ENCODE measurements around the gene ANKRD55. TPM values are rescaled to one million over a fixed set of nuclear protein-coding genes. Genes with fewer than 3 reads are reported as not detected.
"Not testable (repeated sequence)": the region's sequence is repeated elsewhere in the genome, so short reads cannot be mapped to it uniquely, and the experiment has no call there.

ANKRD55 gene
- total RNA-seq, 1 donor, result not detected

DNA sequence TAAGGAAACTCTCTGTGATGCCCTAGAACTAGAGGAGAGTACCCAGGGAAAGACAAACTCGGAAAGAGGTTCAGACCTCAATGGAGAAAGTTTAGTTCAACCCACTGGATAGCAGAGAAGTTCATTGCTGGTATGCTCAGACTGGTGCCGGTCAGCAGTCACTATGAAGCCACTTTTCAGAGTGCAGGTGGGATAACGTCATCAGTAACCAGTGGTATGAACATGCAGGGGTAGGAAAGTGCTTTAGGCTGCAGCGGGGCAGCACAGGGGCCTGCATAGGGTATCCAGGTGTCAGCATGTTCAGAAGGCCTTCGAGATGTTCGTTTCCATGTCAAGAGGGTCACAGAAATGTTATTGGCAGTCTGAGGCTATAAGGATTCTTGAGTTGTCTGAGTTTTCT is 20.8 kb upstream of the ANKRD55 start:
- no peak overlapping the region for H3K4me3 ChIP-seq (ENCODE audit: low read depth, low read length)
- TF ChIP-seq, protein P1, sequence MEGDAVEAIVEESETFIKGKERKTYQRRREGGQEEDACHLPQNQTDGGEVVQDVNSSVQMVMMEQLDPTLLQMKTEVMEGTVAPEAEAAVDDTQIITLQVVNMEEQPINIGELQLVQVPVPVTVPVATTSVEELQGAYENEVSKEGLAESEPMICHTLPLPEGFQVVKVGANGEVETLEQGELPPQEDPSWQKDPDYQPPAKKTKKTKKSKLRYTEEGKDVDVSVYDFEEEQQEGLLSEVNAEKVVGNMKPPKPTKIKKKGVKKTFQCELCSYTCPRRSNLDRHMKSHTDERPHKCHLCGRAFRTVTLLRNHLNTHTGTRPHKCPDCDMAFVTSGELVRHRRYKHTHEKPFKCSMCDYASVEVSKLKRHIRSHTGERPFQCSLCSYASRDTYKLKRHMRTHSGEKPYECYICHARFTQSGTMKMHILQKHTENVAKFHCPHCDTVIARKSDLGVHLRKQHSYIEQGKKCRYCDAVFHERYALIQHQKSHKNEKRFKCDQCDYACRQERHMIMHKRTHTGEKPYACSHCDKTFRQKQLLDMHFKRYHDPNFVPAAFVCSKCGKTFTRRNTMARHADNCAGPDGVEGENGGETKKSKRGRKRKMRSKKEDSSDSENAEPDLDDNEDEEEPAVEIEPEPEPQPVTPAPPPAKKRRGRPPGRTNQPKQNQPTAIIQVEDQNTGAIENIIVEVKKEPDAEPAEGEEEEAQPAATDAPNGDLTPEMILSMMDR (IDR thresholded peaks at IDR 0.05; ENCODE audit: insufficient read depth, low read length), result no peak
- DNase-seq (ENCODE audit: low read depth), result no peak

DNA sequence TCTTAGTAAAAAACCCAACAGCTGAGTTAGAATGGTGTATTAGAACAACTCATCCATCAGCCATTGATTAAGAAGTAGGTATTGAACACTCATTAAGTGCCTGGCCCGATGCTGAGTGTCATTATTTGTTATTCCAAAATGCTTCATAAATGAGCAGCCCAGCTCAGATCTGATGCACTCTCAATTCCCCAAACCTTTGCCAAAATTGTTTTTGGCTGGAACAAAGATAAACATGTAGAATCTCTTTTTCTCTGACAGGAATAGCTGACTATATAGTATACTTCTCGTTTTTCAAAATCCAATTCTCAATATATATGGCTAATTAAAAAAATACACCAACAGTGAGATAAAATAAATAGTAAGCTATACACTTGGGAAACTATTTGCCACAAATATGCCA is 20.0 kb upstream of the ANKRD55 start:
- TF ChIP-seq, protein P1 (IDR thresholded peaks at IDR 0.05; ENCODE audit: insufficient read depth, low read length), result no peak
- no peak for DNase-seq (ENCODE audit: low read depth)

DNA sequence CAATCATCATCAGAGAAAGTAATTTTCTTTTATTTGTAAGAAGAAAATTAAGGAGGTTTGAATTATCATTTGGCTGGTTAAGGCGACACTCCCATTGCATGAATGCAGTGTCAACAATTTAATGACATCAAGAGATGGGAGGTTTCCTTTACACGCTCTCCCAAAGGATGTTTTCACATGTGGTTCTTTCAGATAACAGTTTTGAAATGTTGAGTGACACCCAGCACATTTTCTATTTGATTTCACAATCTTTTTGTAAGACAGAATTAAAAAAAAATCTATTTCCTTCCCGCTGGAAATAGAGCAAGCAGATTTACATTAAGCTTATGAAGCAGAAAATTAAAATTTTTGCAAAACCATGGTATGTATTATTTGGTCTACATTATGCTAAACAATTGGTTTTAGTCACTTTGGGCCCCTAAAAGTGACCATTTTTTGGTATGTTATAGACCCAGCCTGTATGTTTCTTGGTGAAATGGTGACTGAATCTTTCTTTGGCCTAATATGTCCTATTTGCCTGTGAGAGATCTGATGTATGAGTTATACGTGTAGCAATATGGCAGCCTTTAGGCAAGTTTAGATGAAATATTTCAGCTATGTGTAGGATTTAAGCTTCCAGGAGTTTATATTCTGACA is 18.9 kb upstream of the ANKRD55 start:
- H3K4me3 ChIP-seq (ENCODE audit: low read depth, low read length), result no peak overlapping the region
- DNase-seq (ENCODE audit: low read depth), result peak; percentile 26
- TF ChIP-seq, protein P1 (IDR thresholded peaks at IDR 0.05; ENCODE audit: insufficient read depth, low read length), result no peak

More for the DNA sequence above, 20.0 kb upstream of the ANKRD55 start:
- H3K4me3 ChIP-seq (ENCODE audit: low read depth, low read length), result no peak overlapping the region

DNA sequence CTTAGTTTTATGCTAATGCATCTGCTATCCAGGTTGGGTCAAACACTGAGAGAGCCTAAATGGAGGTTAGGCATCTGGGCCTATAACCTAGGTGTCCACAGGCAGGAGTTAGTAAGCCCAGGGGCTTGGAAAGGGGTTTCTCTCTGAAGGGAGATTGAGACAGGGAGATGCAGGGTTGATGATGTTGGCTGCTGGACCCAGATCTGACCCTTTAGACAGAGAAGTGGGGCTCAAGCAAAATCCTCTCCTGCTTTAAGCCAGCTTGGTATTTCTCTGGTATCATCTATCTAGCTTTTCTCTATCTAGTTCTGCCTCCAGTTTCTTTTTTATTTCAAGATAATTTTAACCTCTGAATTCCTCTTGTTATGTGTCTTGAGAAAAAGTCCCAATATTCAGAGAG is 18.3 kb upstream of the ANKRD55 start:
- DNase-seq (ENCODE audit: low read depth), result no peak
- TF ChIP-seq, protein P1 (IDR thresholded peaks at IDR 0.05; ENCODE audit: insufficient read depth, low read length), result no peak
- no peak overlapping the region for H3K4me3 ChIP-seq (ENCODE audit: low read depth, low read length)

DNA sequence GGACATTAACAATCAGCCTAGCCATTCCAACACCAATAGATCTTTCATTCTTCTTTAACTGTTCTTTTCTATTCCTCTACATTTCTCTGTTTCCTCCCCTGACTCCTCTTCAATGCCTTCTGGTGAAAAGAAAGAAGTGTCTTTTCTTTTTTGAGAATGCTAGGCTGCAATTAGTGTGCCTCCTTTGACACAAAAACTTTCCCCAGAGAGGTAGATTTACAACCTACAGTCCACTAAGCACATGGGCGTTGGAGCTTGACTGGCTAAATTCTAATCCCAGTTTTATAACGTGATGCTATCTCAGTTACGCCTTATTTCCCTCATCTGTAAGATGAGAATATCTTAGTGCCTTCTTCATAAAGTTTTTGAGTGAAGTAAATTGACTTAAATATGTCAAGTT is 16.9 kb upstream of the ANKRD55 start:
- no peak for DNase-seq (ENCODE audit: low read depth)
- TF ChIP-seq, protein P1 (IDR thresholded peaks at IDR 0.05; ENCODE audit: insufficient read depth, low read length), result no peak
- H3K4me3 ChIP-seq (ENCODE audit: low read depth, low read length), result no peak overlapping the region

DNA sequence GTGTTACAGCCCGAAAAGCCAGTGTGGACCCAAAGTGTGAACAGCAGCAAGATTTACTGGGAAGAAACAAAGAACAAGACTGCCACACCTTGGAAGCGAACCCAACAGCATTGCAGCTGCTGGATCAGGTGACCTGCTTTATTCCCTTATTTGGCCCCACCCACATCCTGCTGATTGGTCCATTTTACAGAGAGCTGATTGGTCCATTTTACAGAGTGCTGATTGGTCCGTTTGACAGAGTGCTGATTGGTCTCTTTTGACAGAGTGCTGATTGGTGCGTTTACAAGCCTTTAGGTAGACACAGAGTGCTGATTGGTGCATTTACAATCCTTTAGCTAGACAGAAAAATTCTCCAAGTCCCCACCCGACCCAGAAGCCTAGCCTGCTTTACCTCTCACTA is 16.0 kb upstream of the ANKRD55 start:
- DNase-seq (ENCODE audit: low read depth); H3K4me3 ChIP-seq (ENCODE audit: low read depth, low read length): not testable (repeated sequence)

DNA sequence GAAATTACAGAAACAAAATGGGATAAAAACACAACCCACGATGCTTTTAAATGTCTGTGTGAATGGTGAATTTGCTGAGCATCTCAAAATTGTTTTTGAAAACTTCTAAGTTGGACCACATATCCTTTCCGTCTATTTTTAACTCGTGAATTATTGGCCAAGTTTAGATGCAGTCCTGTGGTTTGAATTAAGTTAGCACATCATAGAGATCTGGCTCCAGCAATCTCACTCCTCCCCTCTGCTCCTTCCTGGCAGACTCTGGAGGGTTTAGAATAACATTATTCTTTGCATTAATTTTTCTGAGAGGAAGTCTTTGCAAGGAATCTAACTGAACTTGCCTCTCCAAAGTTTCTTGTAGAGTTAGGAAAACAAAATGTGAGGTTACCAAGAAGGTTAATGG is 14.5 kb upstream of the ANKRD55 start:
- peak; percentile 88 for DNase-seq (ENCODE audit: low read depth)
- TF ChIP-seq, protein P1 (IDR thresholded peaks at IDR 0.05; ENCODE audit: insufficient read depth, low read length), result no peak

More for the DNA sequence above, 14.5 kb upstream of the ANKRD55 start:
- H3K4me3 ChIP-seq (ENCODE audit: low read depth, low read length), result no peak overlapping the region

Measured in fibroblast of the aortic adventitia (primary cell).